HG03460 (cell line): ENCODE data around the gene SERPINB12.

Source experiments
- ATAC-seq: cut with Tn5 transposase; IDR thresholded peaks from one replicate; pipeline ENCODE4 v1.9.1; 2021; ENCODE audit not compliant: unreplicated experiment

SERPINB12 gene

DNA sequence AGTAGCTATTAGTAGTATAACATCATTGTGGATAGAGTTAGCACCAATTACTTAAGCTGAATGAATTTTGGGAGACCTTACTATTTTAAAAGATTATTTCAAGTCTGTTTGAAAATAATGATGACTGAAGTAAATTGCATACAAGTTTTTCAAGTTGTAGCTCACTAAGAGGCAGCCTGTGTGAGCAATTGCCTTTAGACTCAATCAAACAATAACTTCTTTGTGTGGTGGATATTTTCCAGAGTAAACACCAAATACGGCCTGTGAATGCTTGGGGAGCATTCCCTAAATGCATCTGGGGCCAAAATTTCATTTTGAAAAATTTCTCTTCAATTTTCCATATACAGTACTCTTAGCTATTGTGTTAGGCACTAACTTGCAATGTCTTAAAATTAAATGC is 7.9 kb downstream of the SERPINB12 start:
- no peak for ATAC-seq

DNA sequence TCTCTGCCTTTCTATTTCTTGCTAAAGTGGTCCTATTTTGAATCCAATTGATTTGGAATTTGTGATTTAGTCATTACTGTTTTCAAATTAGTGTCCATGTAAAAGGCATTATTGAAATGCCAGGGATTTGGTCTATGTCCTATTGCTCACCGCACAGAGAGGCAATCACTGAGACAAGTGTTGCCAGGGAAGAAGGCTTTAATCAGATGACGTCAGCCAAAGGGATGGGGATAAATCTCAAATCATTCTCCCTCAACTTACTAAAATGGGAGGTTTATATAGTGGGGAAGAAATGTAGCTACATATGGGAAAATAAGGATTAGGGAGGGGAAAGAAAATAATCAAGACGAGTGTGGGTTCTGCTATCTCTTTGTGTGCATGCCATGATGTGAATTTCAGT is 9.6 kb downstream of the SERPINB12 start:
- ATAC-seq = no peak

DNA sequence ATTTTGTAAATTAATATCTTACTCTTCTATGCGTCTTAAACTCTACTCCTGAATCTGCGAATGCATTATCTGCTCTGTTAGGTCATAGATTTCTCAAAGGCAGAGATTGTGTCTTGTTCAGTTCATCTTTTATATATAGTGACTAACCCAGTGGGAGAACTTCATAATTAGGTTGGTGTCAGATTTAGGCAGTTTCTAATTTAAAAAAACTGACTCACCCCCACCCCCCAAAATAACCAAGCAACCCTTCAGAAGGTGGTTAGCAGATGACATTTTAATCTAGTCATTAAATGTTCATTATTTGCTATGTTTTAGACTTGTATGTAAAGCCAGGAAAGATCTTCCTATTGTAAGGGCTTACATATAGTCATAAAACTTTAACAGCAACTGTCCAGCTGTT is 10.4 kb downstream of the SERPINB12 start:
- no peak for ATAC-seq

DNA sequence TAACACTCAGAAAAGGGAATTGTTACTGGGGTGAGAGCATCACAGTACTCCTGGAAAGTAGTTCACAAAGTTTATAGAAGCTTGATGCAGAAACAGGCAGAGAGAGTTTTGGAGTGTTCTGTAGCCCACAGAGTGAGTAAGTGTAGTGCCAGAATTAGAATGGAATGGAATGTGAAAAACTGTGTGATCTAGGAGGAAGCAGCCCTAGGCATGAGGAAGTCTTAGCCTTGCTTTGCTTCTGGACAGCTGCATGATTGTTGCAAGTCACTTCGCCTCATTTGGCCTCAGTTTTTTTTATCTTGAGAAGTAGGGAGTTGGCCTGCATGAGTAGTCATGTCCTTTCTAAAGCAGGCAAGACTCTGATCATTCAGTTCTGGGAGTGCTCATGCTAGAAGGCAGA is 10.9 kb downstream of the SERPINB12 start:
- ATAC-seq = no peak

DNA sequence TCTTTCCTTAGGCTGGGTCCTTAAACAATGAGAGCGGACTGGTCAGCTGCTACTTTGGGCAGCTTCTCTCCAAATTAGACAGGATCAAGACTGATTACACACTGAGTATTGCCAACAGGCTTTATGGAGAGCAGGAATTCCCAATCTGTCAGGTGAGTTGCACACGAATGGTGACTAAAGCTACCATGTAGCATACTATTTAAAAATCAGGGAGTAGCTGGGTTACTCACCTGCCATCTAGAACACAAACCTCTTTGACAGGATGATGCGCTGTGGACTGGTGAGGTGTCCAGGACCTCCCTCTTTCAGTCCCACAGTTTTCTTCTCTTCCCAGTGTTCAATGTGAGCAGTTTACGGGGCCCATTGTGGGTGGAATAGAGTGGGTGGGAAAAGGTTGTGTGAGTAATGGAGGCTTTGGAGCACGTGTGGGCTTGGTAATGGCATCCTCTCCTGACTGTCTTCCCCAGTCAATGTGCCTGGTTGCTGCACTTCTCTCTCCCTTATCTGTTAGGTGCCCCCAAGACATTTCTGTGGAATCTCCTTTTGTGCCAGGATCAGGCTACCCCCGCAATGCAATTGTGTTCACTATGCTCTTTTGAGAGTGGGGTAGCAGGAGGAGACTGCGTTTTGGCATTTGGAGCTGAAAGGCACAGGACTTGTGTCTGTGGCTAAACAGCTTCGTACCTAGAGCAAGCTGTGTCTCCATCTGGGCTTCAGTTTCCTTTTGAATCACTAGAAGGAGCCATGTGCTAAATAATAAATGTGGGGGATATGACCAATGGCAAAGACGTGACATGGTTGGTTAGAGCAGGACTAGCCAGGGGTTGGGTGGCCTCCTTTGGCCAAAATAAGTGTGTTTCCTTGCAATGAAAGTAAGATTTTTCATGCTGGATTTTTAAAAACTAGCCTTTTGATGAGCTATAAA is 17.7 kb downstream of the SERPINB12 start:
- ATAC-seq = no peak

DNA sequence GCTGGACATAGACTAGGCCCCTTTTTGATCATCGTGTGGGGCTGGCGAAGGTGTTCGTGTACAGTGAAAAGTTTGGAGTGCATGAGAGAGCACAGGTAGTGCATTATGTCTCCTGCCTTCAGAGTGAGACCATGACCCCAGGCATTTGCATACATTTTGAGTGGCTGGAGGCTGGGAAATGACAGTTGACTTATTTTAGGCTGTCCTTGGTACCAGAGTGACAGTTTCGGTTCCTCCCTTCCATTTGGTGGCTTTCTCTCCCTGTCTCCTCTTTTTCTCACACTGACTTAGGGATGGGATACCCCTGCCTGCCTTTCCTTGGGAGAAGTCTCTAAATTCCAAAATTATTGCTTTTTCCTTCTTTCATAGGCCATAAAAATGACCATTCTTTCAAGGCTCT is 20.1 kb downstream of the SERPINB12 start:
- no peak for ATAC-seq

DNA sequence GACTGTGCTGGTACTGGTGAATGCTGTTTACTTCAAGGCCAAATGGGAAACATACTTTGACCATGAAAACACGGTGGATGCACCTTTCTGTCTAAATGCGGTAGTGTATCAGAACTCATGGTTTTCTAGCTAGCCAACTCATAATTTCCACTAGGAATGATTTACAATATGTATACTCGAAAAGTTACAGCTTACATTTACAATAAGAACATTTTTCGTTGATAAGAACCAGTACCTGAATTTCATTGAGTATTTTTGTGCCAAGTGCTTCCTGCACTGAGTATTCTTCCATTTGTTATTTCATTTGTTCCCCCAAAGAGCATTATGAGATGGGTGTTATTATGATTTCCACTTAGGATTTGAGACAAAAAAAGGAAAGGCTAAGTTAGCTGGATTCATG is 21.9 kb downstream of the SERPINB12 start:
- no peak for ATAC-seq

DNA sequence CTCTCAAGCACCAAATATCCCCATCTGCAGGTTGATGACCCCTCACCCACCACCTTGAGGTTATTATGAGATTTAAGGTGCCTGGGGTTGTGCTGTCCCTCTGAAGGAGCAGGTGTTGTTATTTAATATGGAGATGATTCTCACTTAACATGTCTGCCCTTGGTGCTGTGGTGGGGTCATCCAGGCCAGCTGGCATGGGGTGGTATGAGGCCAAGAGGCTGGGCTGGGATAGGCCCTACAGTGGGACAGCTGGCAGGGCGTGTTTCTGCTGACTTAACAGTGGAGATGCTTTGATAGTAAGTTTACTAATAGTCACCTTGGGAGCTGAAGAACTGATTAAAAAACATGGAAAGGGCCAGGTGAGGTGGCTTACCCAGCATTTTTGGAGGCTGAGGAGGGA is 22.4 kb downstream of the SERPINB12 start:
- ATAC-seq = no peak

DNA sequence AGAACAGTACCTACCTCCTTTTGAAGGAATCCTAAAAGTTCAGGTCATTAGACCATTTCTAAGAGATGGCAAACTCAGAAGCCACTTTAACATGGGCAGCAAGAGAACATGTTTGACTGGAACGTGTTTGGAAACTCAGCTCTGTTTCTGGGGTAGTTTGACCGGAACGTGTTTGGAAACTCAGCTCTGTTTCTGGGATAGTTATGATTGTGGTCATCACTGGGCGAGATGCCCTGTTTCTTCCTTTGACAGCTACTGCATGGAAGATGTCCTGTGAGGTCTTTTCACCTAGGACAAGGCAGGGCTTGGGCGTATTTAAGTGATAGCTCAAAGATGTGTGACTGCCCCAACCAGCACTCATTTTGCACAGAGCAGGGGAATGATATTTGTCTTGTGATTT is 25.1 kb downstream of the SERPINB12 start:
- ATAC-seq = no peak

DNA sequence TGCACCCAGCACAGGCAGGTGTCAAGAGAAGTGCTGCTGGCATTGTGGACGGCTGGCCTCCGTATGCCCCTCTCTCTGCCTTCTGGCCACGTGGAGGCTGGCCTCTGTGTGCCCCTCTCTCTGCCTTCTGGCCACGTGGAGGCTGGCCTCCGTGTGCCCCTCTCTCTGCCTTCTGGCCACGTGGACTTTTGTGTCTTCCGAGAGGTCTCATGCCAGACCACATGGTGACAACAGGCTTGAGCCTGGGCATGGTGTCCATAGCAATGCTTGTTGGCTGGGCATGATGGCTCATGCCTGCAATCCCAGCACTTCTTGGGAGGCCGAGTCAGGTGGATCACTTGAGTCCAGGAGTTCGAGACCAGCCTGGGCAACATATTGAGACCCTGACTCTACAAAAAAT is 25.7 kb downstream of the SERPINB12 start:
- ATAC-seq = no peak

DNA sequence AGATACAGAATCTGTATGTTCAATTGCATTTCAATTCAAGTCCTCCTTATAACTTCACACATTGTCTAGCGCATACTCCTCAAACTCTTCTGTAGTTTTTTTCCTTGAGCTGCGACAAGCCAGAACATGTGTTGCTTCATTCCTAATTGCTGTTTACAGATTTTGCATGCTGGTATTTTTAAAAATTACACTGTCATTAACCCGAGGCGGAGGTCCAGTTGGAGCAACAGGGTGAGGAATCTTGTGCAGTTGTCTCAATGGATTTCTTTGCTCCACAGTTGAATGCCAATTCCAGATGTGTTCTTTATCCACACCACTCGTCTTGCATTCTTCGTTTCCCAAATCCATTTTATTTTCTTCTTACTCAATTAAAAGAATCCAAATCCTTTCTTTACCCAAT is 28.6 kb downstream of the SERPINB12 start:
- ATAC-seq = no peak

DNA sequence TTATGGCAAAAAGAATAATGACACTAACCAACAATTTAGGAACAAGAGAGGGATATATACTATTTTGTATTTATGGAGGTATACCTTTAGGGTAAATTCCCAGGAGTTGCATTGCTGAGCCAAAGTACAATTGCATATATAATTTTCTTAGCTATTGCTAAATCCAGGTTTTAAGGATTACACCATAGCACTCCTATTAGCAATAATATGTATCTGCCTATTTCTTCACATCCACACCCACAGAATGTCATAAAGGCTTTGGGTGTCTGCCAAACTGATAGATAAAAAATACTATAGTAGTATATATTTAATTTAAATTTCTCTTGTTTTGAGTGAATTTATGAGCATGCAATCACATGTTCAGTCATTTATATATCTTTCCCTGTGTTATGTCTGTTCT is 33.5 kb downstream of the SERPINB12 start:
- ATAC-seq = no peak

DNA sequence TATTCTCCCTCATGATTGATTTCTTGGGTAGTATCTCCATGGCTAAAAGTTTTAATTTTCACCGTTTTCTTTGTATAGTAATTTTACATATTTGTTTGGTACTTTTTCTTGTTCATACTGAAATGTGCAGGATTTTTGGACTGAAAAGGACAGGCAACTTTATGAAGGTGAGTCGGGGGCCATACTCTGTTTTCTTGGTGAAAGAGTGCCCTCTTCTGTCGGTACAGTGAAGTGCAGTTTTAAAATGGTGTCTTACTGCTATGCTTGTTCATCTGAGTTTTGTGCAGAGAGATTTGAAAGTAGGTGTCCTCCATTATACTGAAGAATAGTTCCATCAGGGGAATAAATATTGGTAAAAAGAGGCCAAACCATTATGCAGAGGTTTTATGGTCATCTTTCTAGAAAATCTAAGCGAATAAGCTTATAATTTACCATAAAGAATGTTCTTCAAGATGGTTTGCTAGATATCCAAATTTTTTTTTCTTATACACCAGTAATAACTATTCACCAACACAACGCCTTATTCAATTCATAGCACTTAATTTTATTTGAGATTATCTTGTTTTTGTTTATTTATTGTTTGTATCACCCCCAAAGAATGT is 36.3 kb downstream of the SERPINB12 start:
- no peak for ATAC-seq

DNA sequence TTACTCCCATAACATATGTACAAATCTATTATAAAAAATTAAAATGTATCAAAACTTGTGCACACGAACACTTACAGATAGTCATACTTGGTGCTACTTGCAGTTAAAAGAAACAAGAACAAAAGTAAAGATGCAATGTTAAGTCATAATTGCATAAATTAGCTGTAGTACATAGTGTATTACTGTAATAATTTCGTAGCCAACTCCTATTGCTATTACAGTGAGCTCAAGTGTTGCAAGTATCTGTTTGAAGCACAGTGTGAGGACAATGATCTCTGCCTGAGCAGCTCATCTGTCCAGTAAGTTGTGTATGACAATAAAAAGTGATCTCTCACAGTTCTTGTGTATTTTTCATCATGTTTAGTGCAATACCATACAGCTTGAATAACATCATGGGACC is 37.4 kb downstream of the SERPINB12 start:
- no peak for ATAC-seq

DNA sequence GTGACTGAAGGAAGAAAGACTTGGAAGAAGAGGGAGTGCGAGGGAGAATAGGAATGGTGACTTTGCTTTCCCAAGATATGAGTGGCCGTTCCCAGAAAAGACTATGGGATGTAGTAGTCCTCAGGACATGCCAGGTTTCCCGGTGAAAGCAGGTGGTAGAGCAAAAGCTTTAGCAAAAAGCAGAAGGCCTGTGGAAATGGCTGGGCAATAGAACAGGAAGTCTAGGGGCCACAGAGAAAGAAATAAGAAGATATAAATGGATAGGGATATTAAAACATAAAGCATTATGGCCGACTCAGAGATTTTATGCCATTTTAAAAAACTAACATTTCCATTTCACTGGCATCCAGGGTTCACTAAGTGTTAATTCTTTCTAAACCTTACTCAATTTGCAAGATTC is 43.8 kb downstream of the SERPINB12 start:
- no peak for ATAC-seq

DNA sequence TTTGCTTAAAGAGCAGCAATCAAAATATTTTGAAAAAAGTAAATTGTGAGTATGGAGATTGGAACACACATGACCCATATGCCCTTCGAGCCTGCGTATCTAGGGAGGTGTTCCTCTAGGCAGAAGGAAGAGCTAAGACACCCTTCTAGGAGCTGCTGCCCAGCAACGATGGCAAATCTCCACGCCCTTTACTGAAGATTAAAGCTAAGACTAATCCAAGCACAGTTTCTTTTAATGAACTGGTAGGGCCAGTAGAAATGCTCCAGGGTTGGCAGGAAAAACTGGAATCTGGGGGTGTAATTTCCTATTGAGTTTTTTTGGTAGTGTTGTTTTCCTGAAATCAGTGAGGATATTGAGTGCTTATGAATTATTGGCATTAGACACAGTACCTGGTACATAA is 44.3 kb downstream of the SERPINB12 start:
- no peak for ATAC-seq

DNA sequence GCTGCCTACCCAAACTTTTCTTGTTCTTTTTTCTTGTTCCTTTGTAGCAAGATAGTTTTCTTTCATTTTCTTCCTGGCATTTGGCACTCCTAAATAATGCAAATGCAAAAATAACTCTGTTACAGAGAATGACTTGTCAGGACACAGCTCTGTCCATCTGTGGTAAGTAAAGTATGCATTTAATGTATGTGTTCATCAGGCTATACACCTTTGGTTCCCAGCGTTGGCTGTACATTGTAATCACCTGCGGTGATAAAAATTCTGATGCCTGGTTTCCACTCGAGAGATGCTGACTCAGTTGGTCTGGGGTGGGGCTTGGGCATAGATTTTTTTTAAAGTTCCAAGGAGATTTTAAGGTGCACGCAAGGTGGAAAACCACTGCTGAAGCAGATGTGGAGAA is 44.8 kb downstream of the SERPINB12 start, which contains the start of gene SERPINB13:
Gene SERPINB13 (plus strand): TSS at position 378 of the 400 bp plus-strand sequence. CDS start 1,325 bp downstream, outside the sequence.
- ATAC-seq = no peak

DNA sequence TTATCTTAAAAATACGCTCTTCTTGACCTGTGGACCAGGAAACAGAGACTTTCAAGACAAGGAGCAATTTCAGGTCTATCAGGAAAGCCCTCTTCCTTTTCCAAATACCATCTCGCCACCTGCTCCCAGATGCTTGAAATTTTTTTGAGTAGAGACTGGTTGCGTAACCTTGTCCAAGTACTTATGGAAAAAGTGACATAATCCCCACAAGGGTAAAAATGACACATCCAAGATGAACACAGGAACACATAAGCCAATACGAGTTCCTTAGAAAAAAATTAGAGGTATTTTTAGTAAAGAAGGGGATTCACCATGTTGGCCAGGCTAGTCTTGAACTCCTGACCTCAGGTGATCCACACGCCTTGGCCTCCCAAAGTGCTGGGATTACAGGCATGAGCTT is 46.7 kb downstream of the SERPINB12 start:
- ATAC-seq = no peak

DNA sequence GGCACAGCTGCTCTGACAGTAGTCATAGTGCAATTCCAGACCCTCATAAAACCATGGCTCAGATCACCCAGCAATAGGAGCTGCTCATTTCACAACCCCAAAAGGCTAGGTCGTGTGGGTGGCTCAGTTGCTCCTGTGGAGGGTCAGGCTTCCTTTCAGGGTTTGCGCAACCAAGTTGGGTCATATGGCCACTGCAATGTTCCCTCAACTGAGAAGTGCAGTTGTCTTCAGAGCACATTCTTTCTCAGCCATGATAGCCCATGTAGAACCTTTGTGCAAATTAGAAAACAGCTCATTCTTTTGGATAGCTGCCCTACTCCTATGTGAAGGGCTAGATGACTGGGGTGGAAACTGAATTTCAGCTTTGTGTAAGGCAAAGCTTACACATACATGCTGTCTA is 48.2 kb downstream of the SERPINB12 start:
- no peak for ATAC-seq

DNA sequence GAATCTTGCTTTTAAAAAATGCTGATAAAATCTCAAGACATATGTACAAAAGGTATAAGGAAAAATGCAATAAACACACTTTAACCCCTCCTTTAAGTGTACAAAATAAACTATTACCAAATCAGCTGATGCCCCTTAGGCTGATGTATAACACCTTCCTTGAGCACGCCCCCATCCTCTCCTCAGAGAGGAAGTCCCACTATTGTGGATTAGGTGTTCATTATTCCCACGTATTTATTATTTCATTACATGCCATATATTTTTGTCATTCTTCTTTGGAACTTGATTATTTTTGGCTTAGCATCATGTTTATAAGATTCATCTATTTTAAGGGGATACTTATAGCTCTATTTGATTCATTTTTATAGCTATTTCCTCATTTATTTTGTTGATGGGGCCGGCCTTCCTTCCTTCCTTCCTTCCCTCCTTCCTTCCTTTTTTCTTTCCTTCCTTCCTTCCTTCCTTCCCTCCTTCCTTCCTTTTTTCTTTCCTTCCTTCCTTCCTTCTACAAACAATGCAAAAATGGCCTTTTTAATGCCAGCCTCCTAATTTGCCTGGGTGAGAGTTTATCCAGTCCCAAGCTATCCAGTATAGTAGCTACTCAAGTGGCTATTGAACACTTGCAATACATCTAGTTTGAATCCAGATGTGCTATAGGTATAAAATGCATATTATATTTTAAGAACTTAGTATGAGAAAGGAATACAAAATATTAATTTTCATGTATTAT is 49.0 kb downstream of the SERPINB12 start:
- no peak for ATAC-seq

DNA sequence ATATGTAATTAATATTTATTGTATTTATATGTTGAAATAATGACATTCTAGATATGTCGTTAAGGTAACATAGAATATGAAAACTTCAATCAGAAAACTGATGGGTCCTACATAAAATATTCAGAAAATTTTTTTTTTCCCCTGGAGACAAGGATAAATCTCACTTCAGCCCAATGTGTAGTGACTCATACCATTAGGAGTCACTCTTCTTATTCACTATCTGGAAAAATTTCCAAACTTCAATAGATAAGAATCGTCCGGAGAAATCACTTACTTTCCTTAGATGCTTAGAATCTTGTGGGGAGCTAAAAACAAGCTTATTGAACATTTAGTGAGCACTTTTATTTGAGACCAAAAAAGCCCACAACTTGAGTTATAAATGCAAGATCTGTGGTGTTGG is 49.6 kb downstream of the SERPINB12 start:
- no peak for ATAC-seq

DNA sequence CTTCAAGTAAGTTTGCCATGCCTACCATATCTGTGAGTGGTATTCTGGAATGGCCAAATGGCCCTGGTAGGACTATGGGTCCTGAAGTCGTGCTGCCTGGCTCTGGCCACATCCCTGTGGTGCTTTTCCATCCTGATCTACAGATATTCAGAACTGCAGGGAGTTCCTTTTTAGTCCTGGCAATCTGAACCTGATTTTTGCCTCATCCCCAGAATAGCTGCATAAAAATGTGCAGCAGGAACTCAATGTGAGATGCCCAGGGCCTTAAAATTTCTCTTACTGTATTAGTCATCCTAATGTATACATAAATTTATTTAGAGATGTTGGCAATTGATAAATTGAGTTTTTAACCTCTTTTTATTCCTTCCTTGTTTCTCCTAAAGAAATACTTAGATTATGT is 50.3 kb downstream of the SERPINB12 start:
- ATAC-seq = no peak
